H1 (cell line): Measurements from ENCODE around the gene POLR2M. TPM values are rescaled to one million over a fixed set of nuclear protein-coding genes. Genes with fewer than 3 reads are reported as not detected.

ENCODE experiments used
- CTCF ChIA-PET: fragments of 300-600 bp; sonication (Branson Sonifier 250); formaldehyde crosslinking; loops from one replicate; lab custom pipeline; 2021; ENCODE audit not compliant: partially characterized antibody; lab: Charles Lee
- POLR2A ChIA-PET: fragments of 300-600 bp; sonication (Branson Sonifier 250); formaldehyde crosslinking; loops from one replicate; lab custom pipeline; 2021; ENCODE audit warnings: inconsistent platforms; ENCODE audit not compliant: partially characterized antibody; lab: Charles Lee
- DNase-seq, 2 experiments: peaks; one replicate each; pipeline versions ENCODE4 v3.0.0 to v3.0.0-alpha.2; 2010 to 2022; ENCODE audit warnings: low spot score in 2 of 2, low read depth in 1 of 2, mixed read lengths in 1 of 2
- FAIRE-seq: peaks from 2 replicates; lab custom pipeline; 2011; peaks lifted over from hg19 to GRCh38; lab: Jason Lieb, UNC
- H2AFZ ChIP-seq: 2 replicates; pipeline ENCODE4 v1.8.1; 2012; ENCODE audit warnings: low read length, inconsistent platforms
- H2AK5ac ChIP-seq: 2 replicates; pipeline ENCODE4 v1.6.1; 2013; ENCODE audit warnings: low read depth, low read length
- H2BK120ac ChIP-seq: replicated peaks from 2 replicates; pipeline ENCODE3; 2013; ENCODE audit warnings: low read depth, low read length, inconsistent platforms
- H2BK12ac ChIP-seq: 2 replicates; pipeline ENCODE4 v1.6.1; 2013; ENCODE audit warnings: low read depth, low read length
- H2BK15ac ChIP-seq: 2 replicates; pipeline ENCODE4 v1.6.1; 2013; ENCODE audit warnings: low read length
- H2BK20ac ChIP-seq: 2 replicates; pipeline ENCODE4 v1.6.1; 2013; ENCODE audit warnings: low read length
- H2BK5ac ChIP-seq: 2 replicates; pipeline ENCODE4 v1.6.1; 2013; ENCODE audit warnings: low read depth, low read length
- H3K14ac ChIP-seq: 2 replicates; pipeline ENCODE4 v1.6.1; 2013; ENCODE audit warnings: inconsistent platforms; ENCODE audit not compliant: insufficient read length
- H3K18ac ChIP-seq: 2 replicates; pipeline ENCODE4 v1.6.1; 2013; ENCODE audit warnings: low read length; ENCODE audit errors: extremely low read depth
- H3K23ac ChIP-seq: 2 replicates; pipeline ENCODE4 v1.6.1; 2013; ENCODE audit warnings: inconsistent platforms; ENCODE audit not compliant: insufficient read length
- H3K23me2 ChIP-seq: 2 replicates; pipeline ENCODE4 v1.6.1; 2013; ENCODE audit warnings: low read depth, low read length
- H3K27ac ChIP-seq: 2 replicates; pipeline ENCODE4 v1.6.1; 2011; ENCODE audit warnings: low read depth, low read length, inconsistent platforms
- H3K27me3 ChIP-seq, 4 experiments: replicated peaks in 1 of 4; 1 replicate in 1 of 4; 2 replicates in 3 of 4; pipeline versions ENCODE4 v1.6.1 to v1.8.1; 2011 to 2013; ENCODE audit warnings: low read length in 3 of 4, mild to moderate bottlenecking in 3 of 4, inconsistent platforms in 2 of 4, mixed read lengths in 2 of 4, moderate library complexity in 1 of 4; ENCODE audit not compliant: control insufficient read depth in 3 of 4, insufficient read depth in 3 of 4; ENCODE audit errors: extremely low read depth in 1 of 4
- H3K36me3 ChIP-seq, 4 experiments: 2 replicates each; pipeline versions ENCODE4 v1.6.1 to v1.8.1; 2011 to 2013; ENCODE audit warnings: mild to moderate bottlenecking in 4 of 4, low read length in 3 of 4, moderate library complexity in 2 of 4, control low read depth in 1 of 4, inconsistent platforms in 1 of 4; ENCODE audit not compliant: insufficient read depth in 4 of 4, control insufficient read depth in 2 of 4
- H3K4ac ChIP-seq: replicated peaks from 2 replicates; pipeline ENCODE3; 2013; ENCODE audit warnings: low read length, low read depth, mixed read lengths, inconsistent platforms; ENCODE audit not compliant: insufficient read length
- H3K4me1 ChIP-seq, 4 experiments: replicated peaks in 1 of 4; 1 replicate in 1 of 4; 2 replicates in 3 of 4; pipeline versions ENCODE4 v1.6.1 to v1.8.1; 2011 to 2013; ENCODE audit warnings: low read length in 3 of 4, inconsistent platforms in 2 of 4, mixed read lengths in 1 of 4; ENCODE audit not compliant: insufficient read depth in 4 of 4, control insufficient read depth in 3 of 4
- H3K4me2 ChIP-seq, 2 experiments: 2 replicates each; pipeline versions ENCODE4 v1.6.1 to v1.8.1; 2011 to 2013; ENCODE audit warnings: low read depth in 2 of 2, low read length in 2 of 2, control low read depth in 1 of 2, inconsistent platforms in 1 of 2, mild to moderate bottlenecking in 1 of 2; ENCODE audit not compliant: insufficient read depth in 1 of 2
- H3K4me3 ChIP-seq, 4 experiments: fragments of 200-600, 300-600 bp in 1 of 4; sonication (generic), shearing (Covaris generic), sonication (Bioruptor Twin) in 1 of 4; 2 replicates each; pipeline versions ENCODE4 v1.5.1 to v1.8.1; 2011 to 2016; ENCODE audit warnings: low read length in 4 of 4, low read depth in 3 of 4, control low read depth in 2 of 4, inconsistent platforms in 2 of 4, mild to moderate bottlenecking in 2 of 4, mixed read lengths in 1 of 4, moderate library complexity in 1 of 4; ENCODE audit not compliant: insufficient read depth in 2 of 4; ENCODE audit errors: extremely low read depth in 1 of 4
- H3K56ac ChIP-seq: replicated peaks from 2 replicates; pipeline ENCODE3; 2013; ENCODE audit warnings: low read depth, mild to moderate bottlenecking, mixed read lengths, low read length, inconsistent platforms; ENCODE audit not compliant: insufficient read length
- H3K79me1 ChIP-seq: 2 replicates; pipeline ENCODE4 v1.6.1; 2013; ENCODE audit warnings: low read depth, low read length, control low read depth
- H3K79me2 ChIP-seq, 2 experiments: 2 replicates each; pipeline versions ENCODE4 v1.6.1 to v1.8.1; 2012 to 2013; ENCODE audit warnings: low read length in 2 of 2, mild to moderate bottlenecking in 2 of 2, inconsistent platforms in 1 of 2; ENCODE audit not compliant: insufficient read depth in 2 of 2, control insufficient read depth in 1 of 2
- H3K9ac ChIP-seq, 4 experiments: replicated peaks in 1 of 4; 1 replicate in 1 of 4; 2 replicates in 3 of 4; pipeline versions ENCODE4 v1.6.1 to v1.8.1; 2011 to 2013; ENCODE audit warnings: low read depth in 3 of 4, low read length in 3 of 4, control low read depth in 2 of 4, mild to moderate bottlenecking in 2 of 4, moderate library complexity in 2 of 4, inconsistent platforms in 1 of 4; ENCODE audit errors: extremely low read depth in 1 of 4
- H3K9me3 ChIP-seq, 2 experiments: 2 replicates each; pipeline versions ENCODE4 v1.6.1 to v1.8.1; 2012 to 2013; ENCODE audit warnings: mild to moderate bottlenecking in 2 of 2, moderate library complexity in 2 of 2, control low read depth in 1 of 2, inconsistent platforms in 1 of 2, low read depth in 1 of 2, low read length in 1 of 2, mixed read lengths in 1 of 2; ENCODE audit not compliant: insufficient read depth in 2 of 2
- H4K20me1 ChIP-seq, 2 experiments: replicated peaks in 1 of 2; 2 replicates each; pipeline versions ENCODE3 to v1.8.1; 2011 to 2013; ENCODE audit warnings: inconsistent platforms in 2 of 2, low read length in 2 of 2, mild to moderate bottlenecking in 1 of 2; ENCODE audit not compliant: insufficient read depth in 2 of 2, control insufficient read depth in 1 of 2
- H4K5ac ChIP-seq: 2 replicates; pipeline ENCODE4 v1.6.1; 2013; ENCODE audit warnings: low read length, low read depth, mixed read lengths, inconsistent platforms; ENCODE audit not compliant: insufficient read length
- H4K8ac ChIP-seq: 2 replicates; pipeline ENCODE4 v1.8.0; 2013; ENCODE audit warnings: mild to moderate bottlenecking, moderate library complexity, low read length, inconsistent platforms; ENCODE audit not compliant: insufficient read depth; ENCODE audit errors: extremely low read depth
- H4K91ac ChIP-seq: replicated peaks from 2 replicates; pipeline ENCODE3; 2013; ENCODE audit warnings: low read length, mixed read lengths, inconsistent platforms; ENCODE audit not compliant: insufficient read length
- BCL11A ChIP-seq, 2 experiments: IDR thresholded peaks; one replicate each; pipeline ENCODE4 v1.6.1; 2011; ENCODE audit warnings: low read depth in 2 of 2, low read length in 2 of 2, mild to moderate bottlenecking in 2 of 2
- GABPA ChIP-seq: IDR thresholded peaks from 2 replicates; pipeline ENCODE4 v1.6.1; 2011; ENCODE audit warnings: mild to moderate bottlenecking, low read length, moderate library complexity, borderline replicate concordance; ENCODE audit not compliant: insufficient read depth
- KDM4A ChIP-seq: IDR thresholded peaks from one replicate; pipeline ENCODE4 v1.7.1; 2012; ENCODE audit warnings: low read depth, mild to moderate bottlenecking, moderate library complexity, low read length, inconsistent platforms; ENCODE audit not compliant: severe bottlenecking
- SRF ChIP-seq: IDR thresholded peaks from 2 replicates; pipeline ENCODE4 v1.6.1; 2011; ENCODE audit warnings: mild to moderate bottlenecking, low read depth, low read length, moderate library complexity
- SUZ12 ChIP-seq: fragments of 200-600 bp; sonication (generic); IDR thresholded peaks from 2 replicates; pipeline ENCODE4 v1.6.1; 2012; ENCODE audit warnings: mild to moderate bottlenecking, inconsistent platforms, low read length, moderate library complexity, mixed read lengths
- TAF7 ChIP-seq: optimal IDR thresholded peaks from 2 replicates; pipeline ENCODE3; 2011; ENCODE audit warnings: low read depth, mild to moderate bottlenecking, inconsistent platforms, low read length, moderate library complexity, borderline replicate concordance
- TCF12 ChIP-seq: IDR thresholded peaks from 2 replicates; pipeline ENCODE4 v1.6.1; 2011; ENCODE audit warnings: low read depth, mild to moderate bottlenecking, low read length
- WGBS, 2 experiments: shearing (Covaris generic) in 1 of 2; methylation state at CpG; one replicate each; pipeline versions ENCODE4 v1.1.6 to v1.1.7; 2013 to 2015; ENCODE audit warnings: low lambda C conversion rate in 2 of 2, mixed read lengths in 2 of 2, inconsistent platforms in 1 of 2, low coverage in 1 of 2, missing lambda C conversion rate in 1 of 2; ENCODE audit not compliant: insufficient replicate concordance in 2 of 2, insufficient coverage in 1 of 2, insufficient read length in 1 of 2; ENCODE audit errors: extremely low coverage in 1 of 2, missing lambda C conversion rate in 1 of 2; 5-methylcytosine and 5-hydroxymethylcytosine counted together
- polyA plus RNA-seq, 7 experiments: library from polyadenylated mRNA; depleted of rRNA in 3 of 7; stranded (reverse) in 5 of 7; unstranded in 2 of 7; fragments of >200 nt in 5 of 7; fragments of 200-250 nt in 2 of 7; gene quantifications; 1 replicate in 5 of 7; 2 replicates in 1 of 7; 4 replicates in 1 of 7; pipeline versions ENCODE4 v1.2.1 to v1.2.3, GENCODE V29; 2011 to 2013; ENCODE audit warnings: missing spikeins in 2 of 7, mixed read lengths in 2 of 7
- total RNA-seq: library from RNA; stranded (reverse); fragmentation: NEBNext Ultra II Directional; extraction: Animal tissue kit (Norgen Biotek cat#: 25700); gene quantifications from 2 replicates; pipeline ENCODE4 v1.2.1, GENCODE V29; 2021

The POLR2M gene
- total and polyA plus RNA-seq, 2 of the 8 experiments (the other 6 are each of a cell fraction or from before 2014, with no cell fraction given), result 32.7 to 55.1 TPM

DNA sequence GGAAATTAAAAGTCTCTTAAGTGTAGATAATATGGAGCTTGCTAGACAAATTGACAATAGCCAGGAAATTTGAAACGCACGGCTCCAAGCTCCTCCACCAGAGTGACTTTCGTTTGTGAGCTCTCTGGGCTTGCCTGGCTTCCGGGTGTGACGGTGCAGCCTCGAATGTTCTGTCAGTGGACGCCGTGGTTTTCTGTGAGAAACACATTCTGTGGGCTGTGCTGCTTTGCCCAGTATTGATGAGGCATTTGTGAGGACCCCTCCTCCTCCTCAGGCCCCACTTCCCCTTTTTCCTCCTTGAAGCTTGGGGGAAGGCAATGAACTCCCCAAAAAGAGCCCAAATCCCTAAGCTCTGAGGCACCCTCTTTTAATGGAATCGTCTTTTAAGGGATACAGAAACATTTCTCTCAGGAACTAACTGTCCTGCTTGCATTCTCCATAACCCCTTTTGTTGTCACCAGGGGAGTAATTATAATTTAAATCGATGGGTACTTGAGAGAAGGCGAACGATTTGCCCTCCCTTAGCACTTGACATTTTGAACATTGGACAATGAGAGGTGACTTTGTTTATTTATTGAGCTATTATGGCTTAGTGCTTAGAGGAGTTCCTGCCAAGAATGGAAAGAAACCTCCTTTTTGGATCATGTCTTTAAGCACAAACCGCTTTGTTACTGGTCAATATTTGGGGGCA, 40.8 kb downstream of the POLR2M start:
- Histone ChIP-seq H4K5ac (no peak overlapping the region), H4K91ac (no peak overlapping the region), H3K9ac (no peak overlapping the region), H3K36me3 (no peaks in the 10 kb centered on the region), H3K9me3 (no peaks in the 10 kb centered on the region), H2AK5ac (no peak overlapping the region), H3K14ac (no peak overlapping the region), H2BK12ac (no peak overlapping the region), H3K4me3 (no peak overlapping the region), H2BK15ac (no peak overlapping the region), H3K23me2 (no peaks in the 10 kb centered on the region; the same call in 1 of the 2 replicates), H3K79me2 (no peaks in the 10 kb centered on the region), H2AFZ (no peak overlapping the region), H3K27me3 (no peaks in the 10 kb centered on the region), H3K79me1 (no peaks in the 10 kb centered on the region), H2BK120ac (no peak overlapping the region), H3K18ac (no peak overlapping the region), H3K23ac (no peak overlapping the region), H3K4me2 (peak overlapping the region in 1 of 2 experiments; percentile 25; a peak in 1 of 4 replicates), H3K56ac (no peak overlapping the region), H2BK5ac (no peak overlapping the region), H4K8ac (no peak overlapping the region), H4K20me1 (no peaks in the 10 kb centered on the region), H2BK20ac (no peak overlapping the region), H3K4ac (no peak overlapping the region), H3K4me1 (peaks cover 9 to 12% (median 10%) of the 10 kb centered on the region in 4 experiments), H3K27ac (no peak overlapping the region)
- CTCF ChIA-PET, result interaction anchor here (1.1 to 27.9 kb wide), 10 partner anchors 9 to 435 kb away, joined by 3 to 530 read pairs (median 4); no protein-coding TSS in a partner anchor
- WGBS, 2 experiments, result 67% methylated on average over 13 of the region's 13 CpGs; no CpG with 5 or more reads in 1 of the 2 experiments
- no peak for DNase-seq
- no peak for FAIRE-seq
- POLR2A ChIA-PET, result interaction anchor here (1.4 kb wide), 1 partner anchor 41 kb away, joined by 5 read pairs; the partner anchor contains the start of gene POLR2M
- TF ChIP-seq TAF7, result no peak
- TF ChIP-seq KDM4A, result no peak
- TF ChIP-seq TCF12, result no peak
- TF ChIP-seq BCL11A (IDR thresholded peaks at IDR 0.05; ENCODE audit: low read depth in 2 of 2, low read length in 2 of 2), result no peak
- TF ChIP-seq GABPA, result no peak
- no peak for TF ChIP-seq SRF
- TF ChIP-seq SUZ12, result no peak
